A549 (cell line): ENCODE measurements around the gene GH2. TPM values are rescaled to one million over a fixed set of nuclear protein-coding genes. Genes with fewer than 3 reads are reported as not detected.

Source experiments
- ATAC-seq, 2 experiments: fragments of 200-7000 bp in 1 of 2; fragments of >200 bp in 1 of 2; cut with Nextera tagmentation in 1 of 2; cut with Tn5 transposase in 1 of 2; 3 replicates each; pipeline versions ENCODE4 v1.8.0 to v1.9.1; 2018 to 2020; ENCODE audit warnings: mild to moderate bottlenecking in 1 of 2, moderate library complexity in 1 of 2
- CTCF ChIA-PET: fragments of 300-600 bp; sonication (Branson Sonifier 250); formaldehyde crosslinking; extraction: SDS; loops from one replicate; lab custom pipeline; 2021; ENCODE audit warnings: antibody characterized with exemption, inconsistent platforms; lab: Yijun Ruan, JAX
- POLR2A ChIA-PET: fragments of 350-600 bp; formaldehyde crosslinking; extraction: SDS; loops from one replicate; lab custom pipeline; 2021; ENCODE audit warnings: antibody characterized with exemption, inconsistent platforms; lab: Yijun Ruan, JAX
- DNase-seq, 2 experiments: peaks; one replicate each; pipeline versions ENCODE4 v3.0.0 to v3.0.0-alpha.2; 2011 to 2016; ENCODE audit warnings: low read depth in 1 of 2, low spot score in 1 of 2
- FAIRE-seq: peaks from 2 replicates; lab custom pipeline; 2011; peaks lifted over from hg19 to GRCh38; lab: Jason Lieb, UNC
- H3K27ac ChIP-seq, 2 experiments: fragments of >200 bp; sonication (Bioruptor Twin); formaldehyde crosslinking; 3 replicates each; pipeline ENCODE4 v1.5.1; 2016 to 2017
- H3K4me1 ChIP-seq: fragments of >200 bp; sonication (Bioruptor Twin); formaldehyde crosslinking; 3 replicates; pipeline ENCODE4 v1.6.1; 2016
- H3K4me2 ChIP-seq: fragments of >200 bp; sonication (Bioruptor Twin); formaldehyde crosslinking; 3 replicates; pipeline ENCODE4 v1.6.1; 2016
- H3K4me3 ChIP-seq: fragments of >200 bp; sonication (Bioruptor Twin); formaldehyde crosslinking; 3 replicates; pipeline ENCODE4 v1.5.1; 2016
- H3K9me3 ChIP-seq: fragments of >200 bp; sonication (Bioruptor Twin); formaldehyde crosslinking; 3 replicates; pipeline ENCODE4 v1.6.1; 2016
- ATOH8 ChIP-seq: fragments of 250-450 bp; sonication (Bioruptor Pico); IDR thresholded peaks from 2 replicates; pipeline ENCODE4 v1.5.0; 2020; ENCODE audit warnings: low read depth, mild to moderate bottlenecking, moderate library complexity
- BHLHE40 ChIP-seq: IDR thresholded peaks from 2 replicates; pipeline ENCODE4 v1.6.1; 2012; ENCODE audit warnings: low read depth, low read length, inconsistent platforms
- CHD2 ChIP-seq: fragments of 150-350 bp; IDR thresholded peaks from 2 replicates; pipeline ENCODE4 v1.6.1; 2014; ENCODE audit warnings: low read length; ENCODE audit not compliant: partially characterized antibody
- CHD4 ChIP-seq: fragments of 200-600 bp; sonication (generic); IDR thresholded peaks from 2 replicates; pipeline ENCODE4 v1.6.1; 2016; ENCODE audit warnings: antibody characterized with exemption, mild to moderate bottlenecking, borderline replicate concordance
- CTCF ChIP-seq: fragments of >200 bp; sonication (Bioruptor Twin); formaldehyde crosslinking; IDR thresholded peaks from 3 replicates; pipeline ENCODE4 v1.5.1; 2016
- E2F6 ChIP-seq: IDR thresholded peaks from 2 replicates; pipeline ENCODE4 v1.6.1; 2012; ENCODE audit warnings: low read depth, borderline replicate concordance
- EHF ChIP-seq: fragments of 250-450 bp; sonication (Bioruptor Pico); IDR thresholded peaks from 2 replicates; pipeline ENCODE4 v1.5.0; 2020; ENCODE audit warnings: mild to moderate bottlenecking
- FOSL2 ChIP-seq, 2 experiments: fragments of 450-650 bp in 1 of 2; fragments of >200 bp in 1 of 2; sonication (Bioruptor Twin) in 1 of 2; formaldehyde crosslinking; IDR thresholded peaks; 2 replicates each; pipeline versions ENCODE4 v1.5.0 to v1.6.1; 2016 to 2020; ENCODE audit warnings: mild to moderate bottlenecking in 1 of 2, moderate library complexity in 1 of 2
- FOXS1 ChIP-seq: fragments of 250-450 bp; sonication (Bioruptor Pico); IDR thresholded peaks from 2 replicates; pipeline ENCODE4 v1.5.0; 2020; ENCODE audit warnings: mild to moderate bottlenecking, moderate library complexity
- HMGXB4 ChIP-seq: fragments of 250-450 bp; sonication (Bioruptor Pico); IDR thresholded peaks from 2 replicates; pipeline ENCODE4 v1.5.0; 2021; ENCODE audit warnings: mild to moderate bottlenecking, moderate library complexity, borderline replicate concordance
- HOXA7 ChIP-seq: fragments of 250-450 bp; sonication (Bioruptor Pico); IDR thresholded peaks from 2 replicates; pipeline ENCODE4 v1.5.0; 2020; ENCODE audit warnings: mild to moderate bottlenecking, moderate library complexity
- HOXB5 ChIP-seq: fragments of 250-450 bp; sonication (Bioruptor Pico); IDR thresholded peaks from 2 replicates; pipeline ENCODE4 v1.5.0; 2020; ENCODE audit warnings: mild to moderate bottlenecking, moderate library complexity
- MAX ChIP-seq: IDR thresholded peaks from 2 replicates; pipeline ENCODE4 v1.6.1; 2012
- MAZ ChIP-seq: fragments of 150-350 bp; IDR thresholded peaks from 2 replicates; pipeline ENCODE4 v1.6.1; 2014; ENCODE audit warnings: antibody characterized with exemption, low read depth, low read length, borderline replicate concordance
- NPAS2 ChIP-seq: fragments of 250-450 bp; sonication (Bioruptor Pico); IDR thresholded peaks from 2 replicates; pipeline ENCODE4 v1.8.0; 2022; ENCODE audit warnings: mild to moderate bottlenecking, moderate library complexity, borderline replicate concordance
- PHF8 ChIP-seq: fragments of 200-600 bp; sonication (generic); IDR thresholded peaks from 2 replicates; pipeline ENCODE4 v1.6.1; 2016; ENCODE audit warnings: low read depth, mild to moderate bottlenecking, antibody characterized with exemption, moderate library complexity, borderline replicate concordance
- RARB ChIP-seq: fragments of 250-450 bp; sonication (Bioruptor Pico); IDR thresholded peaks from 2 replicates; pipeline ENCODE4 v1.8.0; 2021; ENCODE audit warnings: mild to moderate bottlenecking, moderate library complexity
- RFX5 ChIP-seq: fragments of 450-650 bp; IDR thresholded peaks from 2 replicates; pipeline ENCODE4 v1.7.1; 2014; ENCODE audit warnings: antibody characterized with exemption, mild to moderate bottlenecking, moderate library complexity
- RNF2 ChIP-seq: fragments of 200-600 bp; sonication (generic); IDR thresholded peaks from 2 replicates; pipeline ENCODE4 v1.6.1; 2016; ENCODE audit warnings: low read depth, mild to moderate bottlenecking, antibody characterized with exemption, moderate library complexity, borderline replicate concordance
- SMC3 ChIP-seq: fragments of >200 bp; sonication (Bioruptor Twin); formaldehyde crosslinking; IDR thresholded peaks from 3 replicates; pipeline ENCODE4 v1.6.1; 2018; ENCODE audit warnings: inconsistent platforms
- SREBF2 ChIP-seq: fragments of 450-650 bp; IDR thresholded peaks from 2 replicates; pipeline ENCODE4 v1.6.1; 2014; ENCODE audit warnings: mild to moderate bottlenecking, moderate library complexity
- TFCP2L1 ChIP-seq: fragments of 250-450 bp; sonication (Bioruptor Pico); IDR thresholded peaks from 2 replicates; pipeline ENCODE4 v1.5.0; 2021; ENCODE audit warnings: mild to moderate bottlenecking
- TP53 ChIP-seq: fragments of 250-450 bp; sonication (Bioruptor Pico); IDR thresholded peaks from 2 replicates; pipeline ENCODE4 v1.5.0; 2021; ENCODE audit warnings: mild to moderate bottlenecking, moderate library complexity
- ZFP36 ChIP-seq: fragments of 450-650 bp; IDR thresholded peaks from 2 replicates; pipeline ENCODE4 v1.6.1; 2014; ENCODE audit warnings: borderline replicate concordance; ENCODE audit not compliant: partially characterized antibody
- ZSCAN20 ChIP-seq: fragments of 250-450 bp; sonication (Bioruptor Pico); IDR thresholded peaks from 2 replicates; pipeline ENCODE4 v1.8.0; 2022; ENCODE audit warnings: mild to moderate bottlenecking, moderate library complexity
- WGBS: methylation state at CpG from one replicate; pipeline ENCODE4 v1.1.6; 2017; ENCODE audit errors: missing lambda C conversion rate; 5-methylcytosine and 5-hydroxymethylcytosine counted together
- polyA plus RNA-seq, 4 experiments: library from polyadenylated mRNA; depleted of rRNA in 3 of 4; stranded (reverse); fragments of >200 nt; fragmentation: RNase III in 1 of 4; extraction: RNeasy Plus Mini Kit Qiagen cat#74134 plus additional on column Dnase treatment in 1 of 4; gene quantifications; 2 replicates in 3 of 4; 3 replicates in 1 of 4; pipeline ENCODE4 v1.2.3, GENCODE V29; 2011 to 2017

The GH2 gene
- polyA plus RNA-seq, 2 of the 4 experiments (the other 2 are of a cell fraction), result not detected

- POLR2A ChIA-PET, result interaction anchor here (1.8 kb wide), 1 partner anchor 10 kb away, joined by 6 read pairs; the partner anchor contains the start of gene SMARCD2
These were observed 28.5 kb downstream of the GH2 start for GRCh38 chr17:63853260-63853659.

GRCh38 chr17:63850401-63850800 lies 31.3 kb downstream of the GH2 start:
- Histone ChIP-seq H3K4me1 (no peaks in the 10 kb centered on the region), H3K4me3 (no peak overlapping the region), H3K4me2 (no peak overlapping the region), H3K9me3 (peaks cover 8% of the 10 kb centered on the region), H3K27ac (no peak overlapping the region)
- TF ChIP-seq HOXB5 (CRISPR knock-in tag) (no peak), PHF8 (no peak), ZFP36 (no peak), CHD4 (no peak)
- DNase-seq, result no peak
- FAIRE-seq, result no peak
- ChIA-PET CTCF (interaction anchor here (9.5 to 9.6 kb wide), 2 partner anchors 9 to 16 kb away, joined by 90 to 91 read pairs; no protein-coding TSS in a partner anchor), POLR2A (no interaction called here)
- 96% methylated on average over 9 of the region's 9 CpGs for WGBS
- ATAC-seq, result no peak

More at GRCh38 chr17:63853260-63853659, 28.5 kb downstream of the GH2 start:
- no peak overlapping the region for H3K4me2 ChIP-seq
- H3K4me3 ChIP-seq, result no peak overlapping the region
- no peak for ATAC-seq
- no peak for DNase-seq
- CTCF ChIA-PET, result interaction anchor here (0.8 to 4.7 kb wide), 3 partner anchors 13 to 49 kb away, joined by 3 to 46 read pairs (median 5); partner anchors contain the start of gene GH2
- WGBS, result 78% methylated on average over 2 of the region's 2 CpGs
- FAIRE-seq, result no peak
- no peaks in the 10 kb centered on the region for H3K4me1 ChIP-seq
- no peak for TF ChIP-seq FOSL2 (IDR thresholded peaks at IDR 0.05)
- 0 out of 2 replicates have a peak, but pooled peaks have one; percentile 13 for TF ChIP-seq FOSL2 (CRISPR knock-in tag; IDR thresholded peaks at IDR 0.05)
- TF ChIP-seq MAZ, result no peak
- peaks cover 4% of the 10 kb centered on the region for H3K9me3 ChIP-seq
- H3K27ac ChIP-seq, result no peak overlapping the region

GRCh38 chr17:63848834-63849689 lies 32.7 kb downstream of the GH2 start:
- DNase-seq (peak; percentile 99), FAIRE-seq (peak; percentile 56), ATAC-seq (peak; percentile 94 to 96)
- peak overlapping the region; percentile 74 to 86 for H3K27ac ChIP-seq
- 18% methylated on average over 62 of the region's 82 CpGs for WGBS
- POLR2A ChIA-PET, result interaction anchor here (1.4 kb wide), 1 partner anchor 296 kb away, joined by 8 read pairs; no protein-coding TSS in a partner anchor
- H3K4me1 ChIP-seq, result no peaks in the 10 kb centered on the region
- CTCF ChIA-PET, result interaction anchor here (0.7 to 9.6 kb wide), 31 partner anchors 9 to 848 kb away, joined by 3 to 91 read pairs (median 3); partner anchors contain the start of genes CSHL1 and GH1
- H3K4me2 ChIP-seq, result peak overlapping the region; percentile 76
- H3K9me3 ChIP-seq, result peaks cover 8% of the 10 kb centered on the region
- H3K4me3 ChIP-seq, result peak overlapping the region; percentile 28
- TF ChIP-seq CHD2 (peak; percentile 60), RFX5 (peak; percentile 100), HOXA7 (CRISPR knock-in tag) (peak; percentile 40; the same call in 1 of the 2 replicates), HOXB5 (CRISPR knock-in tag) (peak; percentile 94), HMGXB4 (CRISPR knock-in tag) (peak; percentile 84), TP53 (CRISPR knock-in tag) (peak; percentile 78; the same call in 1 of the 2 replicates), CTCF (peak; percentile 88), NPAS2 (peak; percentile 95), SREBF2 (peak; percentile 14; the same call in 1 of the 2 replicates), E2F6 (peak; percentile 100), BHLHE40 (peak; percentile 89), ATOH8 (CRISPR knock-in tag) (peak; percentile 94), CHD4 (no peak), SMC3 (no peak), MAX (peak; percentile 100), EHF (peak; percentile 82; the same call in 1 of the 2 replicates), RNF2 (peak; percentile 75), TFCP2L1 (0 out of 2 replicates have a peak, but pooled peaks have one; percentile 55), ZSCAN20 (CRISPR knock-in tag) (peak; percentile 70; the same call in 1 of the 2 replicates), RARB (CRISPR knock-in tag) (no peak; the same call in 1 of the 2 replicates), FOXS1 (CRISPR knock-in tag) (peak; percentile 63; the same call in 1 of the 2 replicates)
